Glutamatergic neuron (in vitro differentiated cells): ENCODE results near the gene EFCAB8. TPM values are rescaled to one million over a fixed set of nuclear protein-coding genes. Genes with fewer than 3 reads are reported as not detected.
"Not testable (repeated sequence)": the region's sequence is repeated elsewhere in the genome, so short reads cannot be mapped to it uniquely, and the experiment has no call there.

Source experiments
- DNase-seq: peaks from one replicate; pipeline ENCODE4 v3.0.0; 2022
- H3K27ac Mint-ChIP-seq: one replicate; pipeline ENCODE4 v1.8.0; 2020; ENCODE audit warnings: mild to moderate bottlenecking, mixed read lengths, inconsistent platforms; ENCODE audit not compliant: unreplicated experiment
- H3K27me3 Mint-ChIP-seq: one replicate; pipeline ENCODE4 v1.8.0; 2020; ENCODE audit warnings: mild to moderate bottlenecking, moderate library complexity, mixed read lengths, inconsistent platforms; ENCODE audit not compliant: unreplicated experiment
- H3K36me3 Mint-ChIP-seq: one replicate; pipeline ENCODE4 v1.8.0; 2020; ENCODE audit warnings: mild to moderate bottlenecking, mixed read lengths, inconsistent platforms; ENCODE audit not compliant: unreplicated experiment
- H3K4me1 Mint-ChIP-seq: one replicate; pipeline ENCODE4 v1.8.0; 2020; ENCODE audit warnings: mild to moderate bottlenecking, low read depth, mixed read lengths, inconsistent platforms; ENCODE audit not compliant: unreplicated experiment
- H3K4me3 Mint-ChIP-seq: one replicate; pipeline ENCODE4 v1.8.0; 2020; ENCODE audit warnings: mild to moderate bottlenecking, mixed read lengths, inconsistent platforms; ENCODE audit not compliant: unreplicated experiment
- H3K9me3 Mint-ChIP-seq: one replicate; pipeline ENCODE4 v1.8.0; 2020; ENCODE audit warnings: mild to moderate bottlenecking, moderate library complexity, mixed read lengths, inconsistent platforms; ENCODE audit not compliant: unreplicated experiment
- CTCF ChIP-seq: fragments of 200-600 bp; sonication (generic); IDR thresholded peaks from one replicate; pipeline ENCODE4 v1.5.0; 2021; ENCODE audit not compliant: partially characterized antibody, unreplicated experiment
- total RNA-seq: library from RNA; stranded (reverse); fragmentation: NEBNext Ultra II Directional; extraction: Animal tissue kit (Norgen Biotek cat#: 25700); gene quantifications from one replicate; pipeline ENCODE4 v1.2.1, GENCODE V29; 2021; ENCODE audit not compliant: unreplicated experiment

The EFCAB8 gene
- total RNA-seq, 1 donor from 2014 or later, result not detected

GRCh38 chr20:32973077-32973717, 114.5 kb downstream of the EFCAB8 start:
- H3K27ac Mint-ChIP-seq, result no peak overlapping the region
- no peak overlapping the region for H3K4me3 Mint-ChIP-seq
- DNase-seq, result no peak
- peaks cover 2% of the 10 kb centered on the region for H3K27me3 Mint-ChIP-seq
- H3K4me1 Mint-ChIP-seq, result no peaks in the 10 kb centered on the region
- TF ChIP-seq CTCF, result no peak
- no peaks in the 10 kb centered on the region for H3K36me3 Mint-ChIP-seq
- no peaks in the 10 kb centered on the region for H3K9me3 Mint-ChIP-seq

GRCh38 chr20:32974204-32975064, 115.7 kb downstream of the EFCAB8 start:
- not testable (repeated sequence) for H3K4me1 Mint-ChIP-seq, H3K27me3 Mint-ChIP-seq, H3K9me3 Mint-ChIP-seq, DNase-seq, H3K36me3 Mint-ChIP-seq, H3K4me3 Mint-ChIP-seq, H3K27ac Mint-ChIP-seq

GRCh38 chr20:32975121-32975520, 116.4 kb downstream of the EFCAB8 start:
- H3K27me3 Mint-ChIP-seq, DNase-seq, H3K36me3 Mint-ChIP-seq, H3K9me3 Mint-ChIP-seq, H3K4me1 Mint-ChIP-seq, H3K4me3 Mint-ChIP-seq, H3K27ac Mint-ChIP-seq: not testable (repeated sequence)

- Mint-ChIP-seq H3K9me3 (no peaks in the 10 kb centered on the region), H3K27me3 (peaks cover 2% of the 10 kb centered on the region), H3K4me3 (no peak overlapping the region), H3K36me3 (no peaks in the 10 kb centered on the region), H3K27ac (no peak overlapping the region), H3K4me1 (peaks cover 4% of the 10 kb centered on the region)
- no peak for TF ChIP-seq CTCF
- DNase-seq, result no peak
These were observed 117.3 kb downstream of the EFCAB8 start for GRCh38 chr20:32975698-32976674.

GRCh38 chr20:32976746-32977145, 118.0 kb downstream of the EFCAB8 start:
- TF ChIP-seq CTCF, result no peak
- H3K9me3 Mint-ChIP-seq, result no peaks in the 10 kb centered on the region
- no peak overlapping the region for H3K4me3 Mint-ChIP-seq
- peaks cover 2% of the 10 kb centered on the region for H3K27me3 Mint-ChIP-seq
- no peak overlapping the region for H3K27ac Mint-ChIP-seq
- no peak for DNase-seq
- peaks cover 4% of the 10 kb centered on the region for H3K4me1 Mint-ChIP-seq
- H3K36me3 Mint-ChIP-seq, result no peaks in the 10 kb centered on the region
